Measurements from ENCODE around the gene RAB7B. TPM values are rescaled to one million over a fixed set of nuclear protein-coding genes. Genes with fewer than 3 reads are reported as not detected.

The RAB7B gene
- total and polyA plus RNA-seq, 2 of the 4 experiments (the other 2 are of a cell fraction): 9.1 to 14.7 TPM

GRCh38 chr1:205976036-205976435 lies 27.2 kb downstream of the RAB7B start:
- DNase-seq (no peak), ATAC-seq (ENCODE audit: low read depth) (no peak)
- dilution Hi-C loops (cut with HindIII; ENCODE audit: low sequenced_read_pairs, unreplicated experiment): no loop called here
- Histone ChIP-seq H4K91ac (ENCODE audit: insufficient read depth, low read depth, low read length) (no peak overlapping the region), H4K5ac (ENCODE audit: low read depth, low read length) (no peak overlapping the region), H2BK15ac (ENCODE audit: low read depth, low read length) (no peak overlapping the region), H3K14ac (replicated peaks; ENCODE audit: low read depth, low read length) (no peak overlapping the region), H2AFZ (replicated peaks; ENCODE audit: low read length, poor library complexity) (no peak overlapping the region), H3K18ac (ENCODE audit: low read depth, low read length) (no peak overlapping the region), H3K4me2 (ENCODE audit: low read depth, low read length) (no peak overlapping the region), H4K8ac (ENCODE audit: low read depth in 2 of 2, low read length in 2 of 2) (no peak overlapping the region), H2AK9ac (replicated peaks; ENCODE audit: low read depth, low read length, poor library complexity) (peak overlapping the region; percentile 2), H2BK120ac (ENCODE audit: low read depth, low read length) (no peak overlapping the region), H3K36me3 (ENCODE audit: control insufficient read depth, insufficient read depth, low read length) (no peaks in the 10 kb centered on the region), H3K4me1 (ENCODE audit: control insufficient read depth, insufficient read depth, low read length) (no peaks in the 10 kb centered on the region), H3K27me3 (ENCODE audit: control insufficient read depth, insufficient read depth, low read length) (peaks cover 3% of the 10 kb centered on the region), H2BK5ac (ENCODE audit: low read depth, low read length, poor library complexity, severe bottlenecking) (no peak overlapping the region), H2BK20ac (ENCODE audit: low read depth, low read length) (no peak overlapping the region), H3K56ac (ENCODE audit: extremely low read depth, insufficient read depth, low read length) (no peak overlapping the region), H3K79me1 (ENCODE audit: low read depth in 1 of 2, low read length in 2 of 2) (no peaks in the 10 kb centered on the region), H3K4me3 (ENCODE audit: insufficient read depth, low read depth, low read length) (no peak overlapping the region), H3K9ac (ENCODE audit: low read depth, low read length) (no peak overlapping the region), H2AK5ac (ENCODE audit: low read depth, low read length) (no peak overlapping the region), H3K9me3 (ENCODE audit: control insufficient read depth, insufficient read depth, low read length) (no peaks in the 10 kb centered on the region), H3K4ac (ENCODE audit: low read depth, low read length) (no peak overlapping the region), H3K27ac (ENCODE audit: insufficient read depth, low read length) (no peak overlapping the region), H4K20me1 (ENCODE audit: insufficient read depth, low read length) (no peaks in the 10 kb centered on the region; the same call in 1 of the 2 replicates), H3K9me1 (ENCODE audit: insufficient read depth, low read length) (peaks cover 27% of the 10 kb centered on the region), H3K23ac (ENCODE audit: low read depth, low read length) (no peak overlapping the region)
- no CpG with 5 or more reads among the region's 4 CpGs for WGBS, 2 experiments (ENCODE audit: extremely low coverage in 2 of 2, insufficient read length in 1 of 2)
- BruUV-seq (replicated peaks): no TSS peak
- TF ChIP-seq POLR2A (IDR thresholded peaks at IDR 0.05; ENCODE audit: low read depth, low read length) (no peak), SMC3 (IDR thresholded peaks at IDR 0.05; ENCODE audit: low read depth, low read length) (no peak), NFE2L2 (IDR thresholded peaks at IDR 0.05; ENCODE audit: low read depth, low read length) (no peak), ELK1 (IDR thresholded peaks at IDR 0.05; ENCODE audit: borderline replicate concordance, low read depth, low read length) (no peak), CHD1 (IDR thresholded peaks at IDR 0.05; ENCODE audit: low read depth, low read length) (no peak), CTCF (conservative IDR thresholded peaks at IDR 0.05; ENCODE audit: low read depth, low read length) (no peak), CEBPB (IDR thresholded peaks at IDR 0.05; ENCODE audit: low read depth, low read length) (no peak), RCOR1 (IDR thresholded peaks at IDR 0.05; ENCODE audit: insufficient replicate concordance, low read length) (no peak), MAFK (IDR thresholded peaks at IDR 0.05; ENCODE audit: low read depth, low read length) (no peak), FOS (IDR thresholded peaks at IDR 0.05; ENCODE audit: low read depth, low read length) (no peak), RAD21 (IDR thresholded peaks at IDR 0.05; ENCODE audit: low read length) (no peak), MXI1 (IDR thresholded peaks at IDR 0.05; ENCODE audit: borderline replicate concordance, low read depth, low read length) (no peak), MAZ (IDR thresholded peaks at IDR 0.05; ENCODE audit: borderline replicate concordance, low read depth, low read length) (no peak), RFX5 (IDR thresholded peaks at IDR 0.05; ENCODE audit: low read depth, low read length) (no peak), BHLHE40 (IDR thresholded peaks at IDR 0.05; ENCODE audit: low read depth, low read length) (no peak), USF2 (IDR thresholded peaks at IDR 0.05; ENCODE audit: low read depth, low read length) (no peak)
- intact Hi-C loops (cut with micrococcal nuclease): loop anchor here (10.0 kb wide), 1 partner anchor 381 kb away; no protein-coding TSS in a partner anchor
- ChIA-PET CTCF (interaction anchor here (1.7 to 3.3 kb wide), 3 partner anchors 15 to 184 kb away, joined by 7 to 161 read pairs (median 50); no protein-coding TSS in a partner anchor), POLR2A (ENCODE audit: unreplicated experiment) (no interaction called here)
- in situ Hi-C loops (cut with MboI; ENCODE audit: low sequenced_read_pairs): no loop called here

Measured in IMR-90 (cell line).